Progenitor cell of endocrine pancreas (in vitro differentiated cells): ENCODE measurements around the gene POLE3. TPM values are rescaled to one million over a fixed set of nuclear protein-coding genes. Genes with fewer than 3 reads are reported as not detected.

Source experiments
- DNase-seq: peaks from one replicate; pipeline ENCODE4 v3.0.0; 2021; ENCODE audit warnings: low spot score; ENCODE audit not compliant: unreplicated experiment
- H3K27ac Mint-ChIP-seq: 2 replicates; pipeline ENCODE4 v1.8.0; 2021; ENCODE audit warnings: mild to moderate bottlenecking, moderate library complexity, mixed read lengths
- H3K27me3 Mint-ChIP-seq: 2 replicates; pipeline ENCODE4 v1.8.0; 2021; ENCODE audit warnings: mixed read lengths
- H3K36me3 Mint-ChIP-seq: 2 replicates; pipeline ENCODE4 v1.8.0; 2022; ENCODE audit warnings: mixed read lengths; ENCODE audit not compliant: insufficient read depth
- H3K4me1 Mint-ChIP-seq: 2 replicates; pipeline ENCODE4 v1.8.0; 2021; ENCODE audit warnings: low read depth, mixed read lengths
- H3K4me3 Mint-ChIP-seq: 2 replicates; pipeline ENCODE4 v1.8.0; 2021; ENCODE audit warnings: low read depth, mild to moderate bottlenecking, moderate library complexity, mixed read lengths
- H3K9me3 Mint-ChIP-seq: 2 replicates; pipeline ENCODE4 v1.8.0; 2021; ENCODE audit warnings: low read depth, mixed read lengths
- total RNA-seq: library from RNA; stranded (reverse); gene quantifications from 2 replicates; pipeline ENCODE4 v1.2.1, GENCODE V29; 2021
- TF ChIP-seq, protein P1 (sequence below): fragments of 200-600 bp; sonication (generic); IDR thresholded peaks from one replicate; pipeline ENCODE4 v1.5.0; 2021; ENCODE audit warnings: antibody characterized with exemption, mild to moderate bottlenecking; ENCODE audit not compliant: unreplicated experiment

Gene POLE3
- total RNA-seq, 1 donor from 2014 or later, result 36.6 TPM

DNA sequence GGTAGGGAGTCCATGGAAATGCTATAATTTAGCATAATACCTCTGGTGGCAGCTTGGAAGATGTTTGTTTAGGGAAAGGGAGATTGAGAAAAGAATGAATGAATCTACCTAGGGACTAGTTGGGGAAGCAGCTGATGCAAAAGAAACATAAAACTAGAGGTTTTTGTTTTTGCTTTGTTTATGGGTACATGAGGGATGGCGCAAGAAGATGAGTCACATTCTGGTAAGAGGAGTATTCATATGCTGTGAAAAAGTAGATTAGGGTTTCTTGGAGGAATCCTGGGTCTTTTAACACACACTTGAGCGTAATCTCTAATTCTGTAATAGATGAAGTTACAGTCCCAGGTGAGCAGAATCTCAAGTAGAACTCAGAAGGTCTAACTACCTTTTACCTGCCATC, 17.2 kb upstream of the POLE3 start:
- Mint-ChIP-seq H3K27me3 (peaks cover 12% of the 10 kb centered on the region), H3K9me3 (no peaks in the 10 kb centered on the region), H3K4me3 (no peak overlapping the region), H3K4me1 (peaks cover 1% of the 10 kb centered on the region), H3K27ac (no peak overlapping the region), H3K36me3 (no peaks in the 10 kb centered on the region)
- no peak for DNase-seq
- TF ChIP-seq, protein P1, sequence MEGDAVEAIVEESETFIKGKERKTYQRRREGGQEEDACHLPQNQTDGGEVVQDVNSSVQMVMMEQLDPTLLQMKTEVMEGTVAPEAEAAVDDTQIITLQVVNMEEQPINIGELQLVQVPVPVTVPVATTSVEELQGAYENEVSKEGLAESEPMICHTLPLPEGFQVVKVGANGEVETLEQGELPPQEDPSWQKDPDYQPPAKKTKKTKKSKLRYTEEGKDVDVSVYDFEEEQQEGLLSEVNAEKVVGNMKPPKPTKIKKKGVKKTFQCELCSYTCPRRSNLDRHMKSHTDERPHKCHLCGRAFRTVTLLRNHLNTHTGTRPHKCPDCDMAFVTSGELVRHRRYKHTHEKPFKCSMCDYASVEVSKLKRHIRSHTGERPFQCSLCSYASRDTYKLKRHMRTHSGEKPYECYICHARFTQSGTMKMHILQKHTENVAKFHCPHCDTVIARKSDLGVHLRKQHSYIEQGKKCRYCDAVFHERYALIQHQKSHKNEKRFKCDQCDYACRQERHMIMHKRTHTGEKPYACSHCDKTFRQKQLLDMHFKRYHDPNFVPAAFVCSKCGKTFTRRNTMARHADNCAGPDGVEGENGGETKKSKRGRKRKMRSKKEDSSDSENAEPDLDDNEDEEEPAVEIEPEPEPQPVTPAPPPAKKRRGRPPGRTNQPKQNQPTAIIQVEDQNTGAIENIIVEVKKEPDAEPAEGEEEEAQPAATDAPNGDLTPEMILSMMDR, result no peak

DNA sequence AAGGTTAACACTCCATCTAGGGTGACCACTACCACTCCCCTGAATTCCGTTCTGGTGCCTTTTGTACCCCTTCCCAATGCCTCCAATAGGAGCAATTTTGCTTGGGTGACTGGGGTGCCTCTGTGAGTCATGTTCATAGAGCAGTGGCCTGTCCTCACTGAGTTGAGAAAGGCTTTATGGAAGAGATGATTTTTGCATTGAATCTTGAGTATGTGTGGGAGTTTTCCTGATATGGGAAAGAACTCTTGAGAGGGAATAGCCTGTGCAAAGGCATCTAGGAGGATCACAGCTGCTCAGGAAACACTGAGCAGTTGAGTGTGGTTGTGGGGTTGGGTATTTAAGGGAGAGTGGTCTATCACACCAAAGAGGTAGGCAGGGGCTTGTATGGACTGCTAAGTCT, 16.2 kb upstream of the POLE3 start:
- DNase-seq, result no peak
- H3K27me3 Mint-ChIP-seq, result peaks cover 10% of the 10 kb centered on the region
- TF ChIP-seq, protein P1, result no peak

DNA sequence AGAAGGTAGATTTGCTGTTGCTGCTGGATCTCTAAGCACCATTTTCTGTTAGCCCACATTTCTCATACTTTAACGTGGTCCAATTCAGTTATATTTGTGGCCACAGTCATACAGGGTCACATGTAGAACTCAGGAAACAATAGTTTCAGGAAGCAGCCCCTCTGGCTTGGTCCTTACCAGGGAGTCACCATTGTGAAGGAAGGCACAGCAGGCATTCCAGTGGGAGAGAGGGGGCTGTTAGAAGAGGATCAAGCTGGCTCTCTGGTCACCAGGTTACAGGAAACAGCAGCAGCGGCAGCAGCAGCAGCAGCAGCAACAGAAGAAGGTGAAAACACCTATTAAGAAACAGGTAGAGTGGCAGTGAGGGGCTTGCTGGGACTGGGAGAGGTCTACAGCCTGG, 14.6 kb upstream of the POLE3 start:
- Mint-ChIP-seq H3K27me3 (peaks cover 10% of the 10 kb centered on the region), H3K9me3 (no peaks in the 10 kb centered on the region), H3K27ac (no peak overlapping the region), H3K4me1 (peaks cover 1% of the 10 kb centered on the region), H3K4me3 (no peak overlapping the region), H3K36me3 (no peaks in the 10 kb centered on the region)
- no peak for DNase-seq
- TF ChIP-seq, protein P1, result no peak

More for the DNA sequence above, 16.2 kb upstream of the POLE3 start:
- Mint-ChIP-seq H3K4me3 (no peak overlapping the region), H3K27ac (no peak overlapping the region), H3K36me3 (no peaks in the 10 kb centered on the region), H3K9me3 (no peaks in the 10 kb centered on the region), H3K4me1 (peaks cover 1% of the 10 kb centered on the region)

DNA sequence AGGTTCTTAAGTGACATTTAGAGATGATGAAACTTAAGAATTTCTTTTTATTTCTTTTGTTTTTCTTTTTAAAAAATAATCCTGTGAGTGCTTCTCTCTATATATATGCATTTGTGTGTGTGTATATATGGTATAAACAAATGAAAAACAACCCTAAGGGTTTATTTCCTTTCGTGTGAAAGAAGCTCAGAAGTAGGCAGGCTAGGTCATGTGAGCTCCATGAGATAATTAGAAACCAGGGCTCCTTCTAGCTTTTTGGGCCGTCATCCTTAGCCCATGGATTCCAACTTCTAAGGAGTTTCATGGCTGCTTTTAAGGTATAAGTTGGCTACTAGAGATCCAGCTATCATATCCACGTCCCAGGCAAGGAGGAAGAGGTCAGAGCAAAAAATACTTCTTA, 11.3 kb upstream of the POLE3 start:
- DNase-seq, result no peak
- no peak overlapping the region for H3K4me3 Mint-ChIP-seq
- no peak overlapping the region for H3K27ac Mint-ChIP-seq
- H3K9me3 Mint-ChIP-seq, result no peaks in the 10 kb centered on the region
- H3K36me3 Mint-ChIP-seq, result no peaks in the 10 kb centered on the region
- H3K4me1 Mint-ChIP-seq, result peaks cover 1% of the 10 kb centered on the region
- TF ChIP-seq, protein P1, result no peak
- H3K27me3 Mint-ChIP-seq, result peaks cover 9% of the 10 kb centered on the region

DNA sequence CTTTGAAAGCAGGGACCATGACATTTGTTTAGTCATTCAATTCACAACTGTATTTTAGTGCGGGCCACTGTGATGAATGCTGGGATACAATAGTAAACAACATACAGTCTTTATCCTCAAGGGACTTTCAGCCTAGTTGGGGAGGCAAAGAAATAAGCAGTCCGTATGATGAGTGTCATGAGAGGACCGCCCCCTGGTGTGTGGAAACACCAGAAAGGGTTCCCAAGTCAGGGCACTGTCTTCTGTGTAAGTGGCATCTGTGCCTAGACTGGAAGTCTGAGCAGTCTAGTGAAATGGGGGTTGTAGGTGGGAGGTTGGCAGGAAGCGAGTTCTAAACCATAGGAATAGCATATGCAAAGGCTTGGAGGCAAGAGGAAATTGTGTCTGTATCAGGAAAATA, 6.9 kb upstream of the POLE3 start:
- no peak overlapping the region for H3K27ac Mint-ChIP-seq
- no peaks in the 10 kb centered on the region for H3K27me3 Mint-ChIP-seq
- no peaks in the 10 kb centered on the region for H3K9me3 Mint-ChIP-seq
- no peak overlapping the region for H3K4me3 Mint-ChIP-seq
- DNase-seq, result no peak
- H3K4me1 Mint-ChIP-seq, result no peaks in the 10 kb centered on the region
- TF ChIP-seq, protein P1, result no peak
- no peaks in the 10 kb centered on the region for H3K36me3 Mint-ChIP-seq
